Tibial artery (tissue), 4 donors: ENCODE data around the gene ASIC2.

Source experiments
- DNase-seq, 2 donors: peaks; one replicate each; pipeline ENCODE4 v3.0.0-alpha.2; 2019
- H3K27ac ChIP-seq, 2 donors: fragments of 200-600 bp; sonication (generic) in 1 of 2; 1 replicate in 1 of 2; 2 replicates in 1 of 2; pipeline ENCODE4 v1.5.1; 2018 to 2019; ENCODE audit warnings: mild to moderate bottlenecking in 1 of 2
- H3K27me3 ChIP-seq, 2 donors: fragments of 200-600 bp; sonication (generic) in 1 of 2; one replicate each; pipeline versions ENCODE4 v1.5.1 to v1.6.0; 2016 to 2019
- H3K36me3 ChIP-seq, 3 donors: fragments of 200-600 bp; sonication (generic) in 2 of 3; one replicate each; pipeline ENCODE4 v1.5.1; 2016 to 2019; ENCODE audit warnings: mild to moderate bottlenecking in 2 of 3
- H3K4me1 ChIP-seq, 4 donors: fragments of 200-600 bp; sonication (generic) in 2 of 4; 1 replicate in 3 of 4; 2 replicates in 1 of 4; pipeline ENCODE4 v1.5.1; 2016 to 2019
- H3K4me3 ChIP-seq, 2 donors: fragments of 200-600 bp; sonication (generic) in 1 of 2; 1 replicate in 1 of 2; 2 replicates in 1 of 2; pipeline ENCODE4 v1.5.1; 2018 to 2019; ENCODE audit warnings: mild to moderate bottlenecking in 2 of 2
- H3K9me3 ChIP-seq, 3 donors: fragments of 200-600 bp; sonication (generic) in 1 of 3; one replicate each; pipeline ENCODE4 v1.5.1; 2016 to 2019
- CTCF ChIP-seq, 2 experiments: fragments of 200-600 bp in 1 of 2; fragments of 450-650 bp in 1 of 2; IDR thresholded peaks; one replicate each; pipeline ENCODE4 v1.5.1; 2017 to 2019; ENCODE audit warnings: antibody characterized with exemption in 2 of 2, mild to moderate bottlenecking in 1 of 2, moderate library complexity in 1 of 2
- intact Hi-C: fragments of 100-400 bp; cut with DNase I; formaldehyde crosslinking; loops from one replicate; pipeline ENCODE4 v1.15.0; 2023; ENCODE audit warnings: low total_unique reads

Gene ASIC2

GRCh38 chr17:33099252-33099651 is 193.8 kb downstream of the ASIC2 start:
- TF ChIP-seq CTCF (IDR thresholded peaks at IDR 0.05) = no peak
- H3K4me3 ChIP-seq = no peak overlapping the region
- H3K9me3 ChIP-seq = no peaks in the 10 kb centered on the region
- H3K27me3 ChIP-seq = peaks cover 0 to 3% of the 10 kb centered on the region in 2 donors
- H3K27ac ChIP-seq = no peak overlapping the region
- no peaks in the 10 kb centered on the region for H3K4me1 ChIP-seq
- intact Hi-C loops = no loop called here
- no peaks in the 10 kb centered on the region for H3K36me3 ChIP-seq
- no peak for DNase-seq

GRCh38 chr17:33097411-33097810 is 195.7 kb downstream of the ASIC2 start:
- no peak for DNase-seq
- Histone ChIP-seq H3K27ac (no peak overlapping the region), H3K4me1 (no peaks in the 10 kb centered on the region), H3K27me3 (peaks cover 0 to 6% of the 10 kb centered on the region in 2 donors), H3K9me3 (no peaks in the 10 kb centered on the region), H3K36me3 (no peaks in the 10 kb centered on the region), H3K4me3 (no peak overlapping the region)
- no peak for TF ChIP-seq CTCF (IDR thresholded peaks at IDR 0.05)
- intact Hi-C loops = no loop called here

- DNase-seq = no peak
Measured at GRCh38 chr17:33096161-33096560, 196.9 kb downstream of the ASIC2 start.

GRCh38 chr17:33091271-33091670 is 201.8 kb downstream of the ASIC2 start:
- TF ChIP-seq CTCF (IDR thresholded peaks at IDR 0.05) = no peak
- no peaks in the 10 kb centered on the region for H3K4me1 ChIP-seq
- H3K9me3 ChIP-seq = no peaks in the 10 kb centered on the region
- no peak overlapping the region for H3K4me3 ChIP-seq
- DNase-seq = no peak
- intact Hi-C loops = no loop called here
- H3K36me3 ChIP-seq = no peaks in the 10 kb centered on the region
- no peak overlapping the region for H3K27ac ChIP-seq
- H3K27me3 ChIP-seq = peaks cover 0 to 16% of the 10 kb centered on the region in 2 donors

More at GRCh38 chr17:33096161-33096560, 196.9 kb downstream of the ASIC2 start:
- H3K36me3 ChIP-seq = no peaks in the 10 kb centered on the region
- intact Hi-C loops = no loop called here
- H3K27me3 ChIP-seq = peaks cover 0 to 13% of the 10 kb centered on the region in 2 donors
- no peaks in the 10 kb centered on the region for H3K9me3 ChIP-seq
- H3K27ac ChIP-seq = no peak overlapping the region
- H3K4me1 ChIP-seq = no peaks in the 10 kb centered on the region
- H3K4me3 ChIP-seq = no peak overlapping the region
- no peak for TF ChIP-seq CTCF (IDR thresholded peaks at IDR 0.05)

- intact Hi-C loops = no loop called here
- Histone ChIP-seq H3K4me3 (no peak overlapping the region), H3K27me3 (peaks cover 0 to 16% of the 10 kb centered on the region in 2 donors)
Measured at GRCh38 chr17:33090806-33091205, 202.3 kb downstream of the ASIC2 start.

More at GRCh38 chr17:33090806-33091205, 202.3 kb downstream of the ASIC2 start:
- Histone ChIP-seq H3K4me1 (no peaks in the 10 kb centered on the region), H3K27ac (no peak overlapping the region), H3K36me3 (no peaks in the 10 kb centered on the region), H3K9me3 (no peaks in the 10 kb centered on the region)
- no peak for TF ChIP-seq CTCF (IDR thresholded peaks at IDR 0.05)
- DNase-seq = no peak
